Measurements from ENCODE around the gene PLAAT2. TPM values are rescaled to one million over a fixed set of nuclear protein-coding genes. Genes with fewer than 3 reads are reported as not detected.

Gene PLAAT2
- total and polyA plus RNA-seq, 2 of the 13 experiments (the other 11 are each of a cell fraction or from before 2014, with no cell fraction given) = 0.22 TPM; not detected in 1

DNA sequence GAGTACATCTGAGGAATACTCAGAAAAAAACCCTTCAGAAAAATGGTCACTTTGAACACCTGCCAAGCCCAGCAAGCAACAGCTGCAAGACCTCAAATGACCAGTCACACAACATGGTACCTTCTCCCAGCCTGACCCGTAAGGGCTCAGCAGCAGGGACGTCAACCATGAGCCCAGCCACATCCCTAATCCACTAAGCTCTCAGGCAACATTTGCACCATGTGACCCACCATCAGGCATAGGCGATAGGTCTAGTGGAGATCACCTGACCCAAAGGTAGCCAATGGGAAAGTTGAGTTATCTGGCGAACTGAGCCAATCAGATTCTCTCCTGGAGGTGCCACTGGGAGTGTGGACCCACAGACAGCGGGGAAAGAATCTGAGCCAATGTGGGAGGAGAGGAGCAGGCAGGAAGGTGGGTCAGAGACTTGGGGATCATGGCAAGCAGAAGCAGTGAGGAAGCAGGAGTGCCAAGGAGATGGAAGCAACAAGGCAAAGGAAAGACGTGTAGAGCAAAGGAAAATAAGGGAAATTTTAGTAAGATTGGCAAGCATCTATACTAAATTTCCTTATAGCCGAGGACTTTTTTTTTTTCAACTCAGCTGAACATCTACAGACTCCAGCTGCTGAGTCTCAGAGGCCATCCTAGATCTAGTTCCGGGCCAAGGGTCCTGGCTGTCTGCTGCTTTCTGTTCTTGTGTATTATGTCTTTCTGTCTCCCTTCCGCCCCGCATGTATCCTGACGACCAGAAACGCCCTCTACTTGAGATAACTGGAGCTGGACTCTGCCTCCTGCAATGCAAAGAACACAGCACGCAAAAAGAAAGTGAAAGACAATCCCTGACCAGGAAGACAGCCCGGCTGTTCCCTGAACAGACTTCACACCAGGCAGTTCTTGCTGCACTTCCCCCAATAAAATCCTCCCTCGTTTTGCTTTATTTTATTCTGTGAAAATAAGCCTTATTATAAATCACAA, 11.0 kb upstream of the PLAAT2 start (continued):
- TF ChIP-seq, protein P1, sequence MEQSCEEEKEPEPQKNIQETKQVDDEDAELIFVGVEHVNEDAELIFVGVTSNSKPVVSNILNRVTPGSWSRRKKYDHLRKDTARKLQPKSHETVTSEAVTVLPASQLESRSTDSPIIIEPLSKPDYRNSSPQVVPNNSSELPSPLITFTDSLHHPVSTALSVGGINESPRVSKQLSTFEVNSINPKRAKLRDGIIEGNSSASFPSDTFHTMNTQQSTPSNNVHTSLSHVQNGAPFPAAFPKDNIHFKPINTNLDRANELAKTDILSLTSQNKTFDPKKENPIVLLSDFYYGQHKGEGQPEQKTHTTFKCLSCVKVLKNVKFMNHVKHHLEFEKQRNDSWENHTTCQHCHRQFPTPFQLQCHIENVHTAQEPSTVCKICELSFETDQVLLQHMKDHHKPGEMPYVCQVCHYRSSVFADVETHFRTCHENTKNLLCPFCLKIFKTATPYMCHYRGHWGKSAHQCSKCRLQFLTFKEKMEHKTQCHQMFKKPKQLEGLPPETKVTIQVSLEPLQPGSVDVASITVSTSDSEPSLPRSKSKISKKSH (CRISPR knock-in tag; IDR thresholded peaks at IDR 0.05; ENCODE audit: borderline replicate concordance) = no peak
- TF ChIP-seq PRMT3 (CRISPR knock-in tag; IDR thresholded peaks at IDR 0.05; ENCODE audit: borderline replicate concordance, low read depth) (no peak), SMAD3 (CRISPR knock-in tag; IDR thresholded peaks at IDR 0.05) (no peak), CENPX (CRISPR knock-in tag; IDR thresholded peaks at IDR 0.05) (no peak), NFE2L2 (IDR thresholded peaks at IDR 0.05; ENCODE audit: low read length) (no peak), KMT2A (CRISPR knock-in tag; IDR thresholded peaks at IDR 0.05) (0 out of 2 replicates have a peak, but pooled peaks have one; percentile 13), EED (CRISPR knock-in tag; IDR thresholded peaks at IDR 0.05) (0 out of 2 replicates have a peak, but pooled peaks have one; percentile 25), KLF12 (CRISPR knock-in tag; IDR thresholded peaks at IDR 0.05; ENCODE audit: borderline replicate concordance) (no peak), NCOA2 (CRISPR knock-in tag; IDR thresholded peaks at IDR 0.05) (no peak), SOX6 (IDR thresholded peaks at IDR 0.05) (no peak), SOX6 (CRISPR knock-in tag; IDR thresholded peaks at IDR 0.05) (no peak)
- TF ChIP-seq, protein P2, sequence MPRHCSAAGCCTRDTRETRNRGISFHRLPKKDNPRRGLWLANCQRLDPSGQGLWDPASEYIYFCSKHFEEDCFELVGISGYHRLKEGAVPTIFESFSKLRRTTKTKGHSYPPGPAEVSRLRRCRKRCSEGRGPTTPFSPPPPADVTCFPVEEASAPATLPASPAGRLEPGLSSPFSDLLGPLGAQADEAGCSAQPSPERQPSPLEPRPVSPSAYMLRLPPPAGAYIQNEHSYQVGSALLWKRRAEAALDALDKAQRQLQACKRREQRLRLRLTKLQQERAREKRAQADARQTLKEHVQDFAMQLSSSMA (CRISPR knock-in tag; IDR thresholded peaks at IDR 0.05) = no peak
- TF ChIP-seq, protein P3, sequence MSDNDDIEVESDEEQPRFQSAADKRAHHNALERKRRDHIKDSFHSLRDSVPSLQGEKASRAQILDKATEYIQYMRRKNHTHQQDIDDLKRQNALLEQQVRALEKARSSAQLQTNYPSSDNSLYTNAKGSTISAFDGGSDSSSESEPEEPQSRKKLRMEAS (IDR thresholded peaks at IDR 0.05) = no peak; the same call in 1 of the 2 replicates
- TF ChIP-seq, protein P4, sequence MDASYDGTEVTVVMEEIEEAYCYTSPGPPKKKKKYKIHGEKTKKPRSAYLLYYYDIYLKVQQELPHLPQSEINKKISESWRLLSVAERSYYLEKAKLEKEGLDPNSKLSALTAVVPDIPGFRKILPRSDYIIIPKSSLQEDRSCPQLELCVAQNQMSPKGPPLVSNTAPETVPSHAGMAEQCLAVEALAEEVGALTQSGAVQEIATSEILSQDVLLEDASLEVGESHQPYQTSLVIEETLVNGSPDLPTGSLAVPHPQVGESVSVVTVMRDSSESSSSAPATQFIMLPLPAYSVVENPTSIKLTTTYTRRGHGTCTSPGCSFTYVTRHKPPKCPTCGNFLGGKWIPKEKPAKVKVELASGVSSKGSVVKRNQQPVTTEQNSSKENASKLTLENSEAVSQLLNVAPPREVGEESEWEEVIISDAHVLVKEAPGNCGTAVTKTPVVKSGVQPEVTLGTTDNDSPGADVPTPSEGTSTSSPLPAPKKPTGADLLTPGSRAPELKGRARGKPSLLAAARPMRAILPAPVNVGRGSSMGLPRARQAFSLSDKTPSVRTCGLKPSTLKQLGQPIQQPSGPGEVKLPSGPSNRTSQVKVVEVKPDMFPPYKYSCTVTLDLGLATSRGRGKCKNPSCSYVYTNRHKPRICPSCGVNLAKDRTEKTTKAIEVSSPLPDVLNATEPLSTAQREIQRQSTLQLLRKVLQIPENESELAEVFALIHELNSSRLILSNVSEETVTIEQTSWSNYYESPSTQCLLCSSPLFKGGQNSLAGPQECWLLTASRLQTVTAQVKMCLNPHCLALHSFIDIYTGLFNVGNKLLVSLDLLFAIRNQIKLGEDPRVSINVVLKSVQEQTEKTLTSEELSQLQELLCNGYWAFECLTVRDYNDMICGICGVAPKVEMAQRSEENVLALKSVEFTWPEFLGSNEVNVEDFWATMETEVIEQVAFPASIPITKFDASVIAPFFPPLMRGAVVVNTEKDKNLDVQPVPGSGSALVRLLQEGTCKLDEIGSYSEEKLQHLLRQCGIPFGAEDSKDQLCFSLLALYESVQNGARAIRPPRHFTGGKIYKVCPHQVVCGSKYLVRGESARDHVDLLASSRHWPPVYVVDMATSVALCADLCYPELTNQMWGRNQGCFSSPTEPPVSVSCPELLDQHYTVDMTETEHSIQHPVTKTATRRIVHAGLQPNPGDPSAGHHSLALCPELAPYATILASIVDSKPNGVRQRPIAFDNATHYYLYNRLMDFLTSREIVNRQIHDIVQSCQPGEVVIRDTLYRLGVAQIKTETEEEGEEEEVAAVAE (CRISPR knock-in tag; IDR thresholded peaks at IDR 0.05; ENCODE audit: borderline replicate concordance) = no peak
- TF ChIP-seq, protein P5, sequence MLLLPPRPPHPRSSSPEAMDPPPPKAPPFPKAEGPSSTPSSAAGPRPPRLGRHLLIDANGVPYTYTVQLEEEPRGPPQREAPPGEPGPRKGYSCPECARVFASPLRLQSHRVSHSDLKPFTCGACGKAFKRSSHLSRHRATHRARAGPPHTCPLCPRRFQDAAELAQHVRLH (CRISPR knock-in tag; IDR thresholded peaks at IDR 0.05; ENCODE audit: borderline replicate concordance, low read depth) = 0 out of 2 replicates have a peak, but pooled peaks have one; percentile 7
- TF ChIP-seq, protein P6, sequence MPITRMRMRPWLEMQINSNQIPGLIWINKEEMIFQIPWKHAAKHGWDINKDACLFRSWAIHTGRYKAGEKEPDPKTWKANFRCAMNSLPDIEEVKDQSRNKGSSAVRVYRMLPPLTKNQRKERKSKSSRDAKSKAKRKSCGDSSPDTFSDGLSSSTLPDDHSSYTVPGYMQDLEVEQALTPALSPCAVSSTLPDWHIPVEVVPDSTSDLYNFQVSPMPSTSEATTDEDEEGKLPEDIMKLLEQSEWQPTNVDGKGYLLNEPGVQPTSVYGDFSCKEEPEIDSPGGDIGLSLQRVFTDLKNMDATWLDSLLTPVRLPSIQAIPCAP (CRISPR knock-in tag; IDR thresholded peaks at IDR 0.05; ENCODE audit: low read depth) = 0 out of 2 replicates have a peak, but pooled peaks have one; percentile 85
- TF ChIP-seq, protein P7, sequence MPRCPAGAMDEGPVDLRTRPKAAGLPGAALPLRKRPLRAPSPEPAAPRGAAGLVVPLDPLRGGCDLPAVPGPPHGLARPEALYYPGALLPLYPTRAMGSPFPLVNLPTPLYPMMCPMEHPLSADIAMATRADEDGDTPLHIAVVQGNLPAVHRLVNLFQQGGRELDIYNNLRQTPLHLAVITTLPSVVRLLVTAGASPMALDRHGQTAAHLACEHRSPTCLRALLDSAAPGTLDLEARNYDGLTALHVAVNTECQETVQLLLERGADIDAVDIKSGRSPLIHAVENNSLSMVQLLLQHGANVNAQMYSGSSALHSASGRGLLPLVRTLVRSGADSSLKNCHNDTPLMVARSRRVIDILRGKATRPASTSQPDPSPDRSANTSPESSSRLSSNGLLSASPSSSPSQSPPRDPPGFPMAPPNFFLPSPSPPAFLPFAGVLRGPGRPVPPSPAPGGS (CRISPR knock-in tag; IDR thresholded peaks at IDR 0.05) = no peak
